SK-N-SH (cell line): ENCODE results near the gene KLHDC7B. TPM values are rescaled to one million over a fixed set of nuclear protein-coding genes. Genes with fewer than 3 reads are reported as not detected.

Experiments
- CTCF ChIA-PET: fragments of 300-600, 350-600 bp; formaldehyde crosslinking; extraction: SDS; loops from one replicate; lab custom pipeline; 2021; lab: Yijun Ruan, JAX
- POLR2A ChIA-PET: fragments of 350-600 bp; sonication (Branson Sonifier 250); formaldehyde crosslinking; extraction: SDS; loops from one replicate; lab custom pipeline; 2020; ENCODE audit warnings: antibody characterized with exemption, inconsistent platforms; lab: Yijun Ruan, JAX
- DNase-seq: peaks from one replicate; pipeline ENCODE4 v3.0.0; 2012
- H2AFZ ChIP-seq: fragments of 200-600 bp; sonication (generic); 2 replicates; pipeline ENCODE4 v1.8.1; 2016; ENCODE audit warnings: antibody characterized with exemption, mild to moderate bottlenecking, low read depth
- H3F3A ChIP-seq: fragments of 200-600 bp; sonication (generic); replicated peaks from 2 replicates; pipeline ENCODE3; 2016; ENCODE audit warnings: antibody characterized with exemption, mild to moderate bottlenecking; ENCODE audit not compliant: insufficient read depth
- H3K27ac ChIP-seq, 2 experiments: fragments of 200-500 bp in 1 of 2; fragments of 200-600 bp in 1 of 2; sonication (Bioruptor generic) in 1 of 2; sonication (generic), shearing (Covaris generic) in 1 of 2; 2 replicates each; pipeline versions ENCODE4 v1.5.1 to v1.6.1; 2014 to 2016; ENCODE audit warnings: low read depth in 2 of 2, inconsistent platforms in 1 of 2, low read length in 1 of 2, mild to moderate bottlenecking in 1 of 2, mixed read lengths in 1 of 2
- H3K27me3 ChIP-seq: fragments of 200-600 bp; sonication (generic), shearing (Covaris generic); 2 replicates; pipeline ENCODE4 v1.6.1; 2016; ENCODE audit warnings: mixed run types; ENCODE audit not compliant: insufficient read depth
- H3K36me3 ChIP-seq, 2 experiments: fragments of 200-500 bp in 1 of 2; fragments of 200-600 bp in 1 of 2; sonication (Bioruptor generic) in 1 of 2; sonication (generic) in 1 of 2; replicated peaks in 1 of 2; 2 replicates each; pipeline versions ENCODE3 to v1.5.1; 2014 to 2016; ENCODE audit warnings: low read length in 1 of 2, mild to moderate bottlenecking in 1 of 2; ENCODE audit not compliant: insufficient read depth in 2 of 2, control insufficient read depth in 1 of 2
- H3K4me1 ChIP-seq, 2 experiments: fragments of 200-500 bp in 1 of 2; fragments of 200-600 bp in 1 of 2; sonication (Bioruptor generic) in 1 of 2; sonication (generic), shearing (Covaris generic) in 1 of 2; 2 replicates each; pipeline versions ENCODE4 v1.5.1 to v1.6.1; 2014 to 2016; ENCODE audit warnings: low read depth in 1 of 2, low read length in 1 of 2, mixed run types in 1 of 2; ENCODE audit not compliant: insufficient read depth in 2 of 2, control insufficient read depth in 1 of 2
- H3K4me2 ChIP-seq: fragments of 200-600 bp; sonication (generic), shearing (Covaris generic); 2 replicates; pipeline ENCODE4 v1.6.1; 2017; ENCODE audit warnings: mixed run types
- H3K4me3 ChIP-seq, 2 experiments: fragments of 200-500 bp in 1 of 2; fragments of 200-600 bp in 1 of 2; sonication (Bioruptor generic) in 1 of 2; sonication (generic), shearing (Covaris generic) in 1 of 2; 2 replicates each; pipeline versions ENCODE4 v1.5.1 to v1.8.1; 2014 to 2016; ENCODE audit warnings: low read depth in 2 of 2, inconsistent platforms in 1 of 2, low read length in 1 of 2, mild to moderate bottlenecking in 1 of 2, mixed read lengths in 1 of 2, moderate library complexity in 1 of 2
- H3K79me2 ChIP-seq: fragments of 200-600 bp; sonication (generic); 2 replicates; pipeline ENCODE4 v1.8.1; 2017; ENCODE audit warnings: mild to moderate bottlenecking; ENCODE audit not compliant: insufficient read depth
- H3K9ac ChIP-seq: fragments of 200-600 bp; sonication (generic); 2 replicates; pipeline ENCODE4 v1.6.1; 2017; ENCODE audit warnings: mixed run types
- H3K9me2 ChIP-seq: fragments of 200-600 bp; sonication (generic); 2 replicates; pipeline ENCODE4 v1.6.1; 2017; ENCODE audit warnings: mixed run types
- H3K9me3 ChIP-seq: fragments of 200-600 bp; sonication (generic); 2 replicates; pipeline ENCODE4 v1.6.1; 2017; ENCODE audit warnings: mixed run types, mild to moderate bottlenecking, moderate library complexity
- H4K20me1 ChIP-seq: fragments of 200-600 bp; sonication (generic); 2 replicates; pipeline ENCODE4 v1.6.1; 2017; ENCODE audit warnings: mild to moderate bottlenecking, mixed run types; ENCODE audit not compliant: insufficient read depth
- CTCF ChIP-seq: fragments of 200-600 bp; sonication (generic); IDR thresholded peaks from 2 replicates; pipeline ENCODE4 v1.6.1; 2017; ENCODE audit warnings: antibody characterized with exemption, mild to moderate bottlenecking, moderate library complexity
- EP300 ChIP-seq, 2 experiments: IDR thresholded peaks; 2 replicates each; pipeline versions ENCODE4 v1.4.0 to v1.6.1; 2012; ENCODE audit warnings: borderline replicate concordance in 1 of 2, low read depth in 1 of 2, low read length in 1 of 2
- FOSL2 ChIP-seq: IDR thresholded peaks from 2 replicates; pipeline ENCODE4 v1.4.0; 2012; ENCODE audit warnings: low read depth, mild to moderate bottlenecking, moderate library complexity, borderline replicate concordance
- JUND ChIP-seq: IDR thresholded peaks from 2 replicates; pipeline ENCODE4 v1.4.0; 2012
- MXI1 ChIP-seq: IDR thresholded peaks from 2 replicates; pipeline ENCODE4 v1.6.1; 2012; ENCODE audit warnings: mild to moderate bottlenecking, low read depth, low read length, improper control_type of control experiment
- NRF1 ChIP-seq: IDR thresholded peaks from 2 replicates; pipeline ENCODE4 v1.6.1; 2012; ENCODE audit warnings: low read depth, mild to moderate bottlenecking, low read length
- POLR2AphosphoS5 ChIP-seq: IDR thresholded peaks from 2 replicates; pipeline ENCODE4 v1.6.1; 2012; ENCODE audit warnings: low read depth, low read length
- RAD21 ChIP-seq: IDR thresholded peaks from 2 replicates; pipeline ENCODE4 v1.6.1; 2012; ENCODE audit warnings: mild to moderate bottlenecking, low read length
- REST ChIP-seq: IDR thresholded peaks from 2 replicates; pipeline ENCODE4 v1.6.1; 2012; ENCODE audit warnings: mild to moderate bottlenecking, low read depth, low read length, moderate library complexity
- RFX5 ChIP-seq: IDR thresholded peaks from 2 replicates; pipeline ENCODE4 v1.6.1; 2012; ENCODE audit warnings: mild to moderate bottlenecking, improper control_type of control experiment, low read length
- SIN3A ChIP-seq: IDR thresholded peaks from 2 replicates; pipeline ENCODE4 v1.6.1; 2012; ENCODE audit warnings: low read depth, mild to moderate bottlenecking, low read length, moderate library complexity, borderline replicate concordance
- TCF12 ChIP-seq: IDR thresholded peaks from 2 replicates; pipeline ENCODE4 v1.4.0; 2012
- USF1 ChIP-seq: IDR thresholded peaks from 2 replicates; pipeline ENCODE4 v1.4.0; 2012; ENCODE audit warnings: low read depth, borderline replicate concordance
- USF2 ChIP-seq: fragments of 150-350 bp; IDR thresholded peaks from 2 replicates; pipeline ENCODE4 v1.6.1; 2017; ENCODE audit warnings: antibody characterized with exemption, low read length, low read depth, borderline replicate concordance
- WGBS: methylation state at CpG from one replicate; pipeline ENCODE4 v1.1.6; 2017; ENCODE audit warnings: low lambda C conversion rate; 5-methylcytosine and 5-hydroxymethylcytosine counted together
- polyA plus RNA-seq, 3 experiments: library from polyadenylated mRNA; depleted of rRNA; stranded (reverse); fragments of >200 nt; gene quantifications; 2 replicates each; pipeline ENCODE4 v1.2.3, GENCODE V29; 2012

The KLHDC7B gene
- polyA plus RNA-seq, 1 of the 3 experiments (the other 2 are of a cell fraction), result 0.07 TPM

- no peak for TF ChIP-seq CTCF
- TF ChIP-seq RFX5, result no peak
- TF ChIP-seq MXI1, result no peak
- no peak for TF ChIP-seq REST
- TF ChIP-seq USF2, result no peak
- TF ChIP-seq POLR2AphosphoS5, result no peak
- TF ChIP-seq TCF12, result no peak
Observed at GRCh38 chr22:50546326-50547262, 895 bp downstream of the KLHDC7B start (continued).

GRCh38 chr22:50547263-50547985 is 1.7 kb downstream of the KLHDC7B start:
- Histone ChIP-seq H3K27me3 (no peaks in the 10 kb centered on the region), H2AFZ (no peak overlapping the region)
- POLR2A ChIA-PET, result no interaction called here

More at GRCh38 chr22:50547263-50547985, 1.7 kb downstream of the KLHDC7B start:
- DNase-seq, result peak; percentile 42
- H3K4me1 ChIP-seq, result peaks cover 0 to 9% of the 10 kb centered on the region in 2 experiments; a peak in 1 of 4 replicates
- WGBS, result 92% methylated on average over 15 of the region's 35 CpGs
- H3K4me2 ChIP-seq, result no peak overlapping the region
- H3F3A ChIP-seq, result no peaks in the 10 kb centered on the region
- no peaks in the 10 kb centered on the region for H3K9me3 ChIP-seq
- H3K9ac ChIP-seq, result no peak overlapping the region
- no peaks in the 10 kb centered on the region for H3K9me2 ChIP-seq
- TF ChIP-seq SIN3A (no peak), TCF12 (no peak), EP300 (IDR thresholded peaks at IDR 0.05; ENCODE audit: borderline replicate concordance in 1 of 2, low read depth in 1 of 2, low read length in 1 of 2) (no peak), JUND (no peak), NRF1 (no peak), FOSL2 (no peak), RFX5 (no peak), USF1 (no peak), RAD21 (no peak)
- TF ChIP-seq, all 33 proteins: peak for 0
- CTCF ChIA-PET, result interaction anchor here (1.5 to 4.9 kb wide), 3 partner anchors 16 to 73 kb away, joined by 4 to 31 read pairs (median 11); partner anchors contain the start of gene SYCE3
- Histone ChIP-seq H3K36me3 (no peaks in the 10 kb centered on the region), H3K27ac (no peak overlapping the region), H3K4me3 (no peak overlapping the region), H4K20me1 (no peaks in the 10 kb centered on the region), H3K79me2 (no peaks in the 10 kb centered on the region)
